Activated naive CD8-positive, alpha-beta T cell treated with anti-CD3 and anti-CD28 coated beads for 36 hours (primary cell): ENCODE measurements around the gene GGPS1. TPM values are rescaled to one million over a fixed set of nuclear protein-coding genes. Genes with fewer than 3 reads are reported as not detected.
"Not testable (repeated sequence)": the region's sequence is repeated elsewhere in the genome, so short reads cannot be mapped to it uniquely, and the experiment has no call there.

Experiments
- DNase-seq: peaks from one replicate; pipeline ENCODE4 v3.0.0; 2021
- H3K27ac Mint-ChIP-seq: one replicate; pipeline ENCODE4 v1.8.0; 2022; ENCODE audit warnings: mild to moderate bottlenecking, moderate library complexity, mixed read lengths
- H3K27me3 Mint-ChIP-seq: one replicate; pipeline ENCODE4 v1.8.0; 2022; ENCODE audit warnings: mild to moderate bottlenecking, mixed read lengths
- H3K36me3 Mint-ChIP-seq: one replicate; pipeline ENCODE4 v1.8.0; 2021; ENCODE audit warnings: mild to moderate bottlenecking, mixed read lengths
- H3K4me1 Mint-ChIP-seq: one replicate; pipeline ENCODE4 v1.8.0; 2021; ENCODE audit warnings: mixed read lengths
- H3K4me3 Mint-ChIP-seq: one replicate; pipeline ENCODE4 v1.8.0; 2022; ENCODE audit warnings: mild to moderate bottlenecking, moderate library complexity, mixed read lengths
- H3K9me3 Mint-ChIP-seq: one replicate; pipeline ENCODE4 v1.8.0; 2022; ENCODE audit warnings: mixed read lengths
- total RNA-seq, 2 experiments: library from RNA; stranded (reverse); gene quantifications; one replicate each; pipeline ENCODE4 v1.2.3, GENCODE V29; 2021

The GGPS1 gene
- total RNA-seq: 10 to 100 TPM; 29.4 to 29.5 TPM

DNA sequence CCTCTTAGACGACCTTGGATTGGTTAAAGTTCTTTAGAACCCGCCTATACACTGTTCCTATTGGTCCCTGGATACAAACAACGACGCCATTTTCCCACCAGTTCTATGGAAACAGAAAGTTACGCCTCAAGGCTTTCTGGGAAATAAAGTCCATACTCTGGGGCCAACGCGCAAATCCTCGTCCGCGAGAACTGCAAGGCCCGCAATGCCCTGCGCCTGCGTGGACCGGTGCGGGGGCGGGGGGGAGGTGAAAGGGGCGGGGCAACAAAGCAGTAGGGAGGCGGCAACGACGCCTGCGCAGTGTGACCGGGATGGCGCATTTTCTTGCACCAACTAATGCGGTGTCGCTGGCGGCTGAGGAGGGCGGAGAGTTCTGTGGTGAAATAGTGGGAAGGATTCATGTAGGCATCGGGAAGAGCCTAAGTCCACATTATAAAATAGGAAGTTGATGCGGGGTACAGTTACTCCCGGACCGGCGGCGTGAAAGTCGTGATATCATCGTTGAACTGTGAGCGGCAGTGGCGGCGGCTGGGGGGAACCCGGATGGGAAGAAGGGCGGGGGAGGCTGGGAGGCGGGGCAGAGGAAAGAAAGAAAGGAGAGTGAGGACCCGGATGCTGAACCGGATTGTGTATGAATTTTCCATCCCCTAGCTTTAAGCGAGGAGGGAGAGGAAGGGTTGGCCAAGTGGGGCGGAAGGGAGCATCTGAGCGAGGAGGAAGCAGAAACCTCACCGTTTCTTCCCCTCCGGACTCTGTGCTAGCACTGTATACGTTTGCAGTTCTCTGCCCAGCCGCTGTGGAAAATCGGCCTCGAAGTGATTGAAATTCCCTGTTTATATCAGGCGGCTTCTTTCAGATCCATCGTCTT lies at the start of gene GGPS1:
GGPS1 (plus strand) TSS at position 300 of the 868 bp plus-strand sequence. CDS start 6,695 bp downstream, outside the sequence.
- Mint-ChIP-seq H3K4me1 (peaks cover 27% of the 10 kb centered on the region), H3K36me3 (peaks cover 21% of the 10 kb centered on the region), H3K27me3 (no peaks in the 10 kb centered on the region), H3K27ac (peak within 1 kb of the TSS; percentile 92), H3K4me3 (no peak within 1 kb of the TSS), H3K9me3 (no peaks in the 10 kb centered on the region)
- peak; percentile 95 for DNase-seq

GRCh38 chr1:235278915-235279292 lies 49.5 kb upstream of the GGPS1 start:
- Mint-ChIP-seq H3K27me3 (no peaks in the 10 kb centered on the region), H3K4me1 (peaks cover 50% of the 10 kb centered on the region), H3K36me3 (peaks cover 11% of the 10 kb centered on the region), H3K9me3 (peaks cover 2% of the 10 kb centered on the region), H3K4me3 (no peak overlapping the region), H3K27ac (no peak overlapping the region)
- no peak for DNase-seq

DNA sequence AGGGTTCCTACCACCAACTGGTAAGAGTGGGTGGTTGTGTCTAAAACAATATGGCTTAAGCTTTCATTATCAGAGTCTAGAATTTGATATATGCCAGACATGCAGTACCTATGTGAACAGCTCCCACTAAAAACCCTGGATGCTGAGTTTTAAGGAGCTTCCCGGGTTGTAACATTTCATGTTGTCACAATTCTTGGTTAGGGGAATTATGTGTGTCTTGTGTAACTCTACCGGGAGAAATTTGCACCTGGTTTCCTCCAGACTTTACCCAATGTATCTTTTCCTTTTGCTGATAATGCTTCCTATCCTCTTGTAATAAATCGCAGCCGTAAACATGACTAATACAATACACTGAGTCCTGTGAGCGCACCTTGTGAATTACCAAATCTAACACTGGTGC lies 48.7 kb upstream of the GGPS1 start:
- Mint-ChIP-seq H3K27ac (no peak overlapping the region), H3K4me3 (no peak overlapping the region), H3K36me3 (peaks cover 11% of the 10 kb centered on the region), H3K27me3 (no peaks in the 10 kb centered on the region), H3K4me1 (peaks cover 51% of the 10 kb centered on the region), H3K9me3 (peaks cover 2% of the 10 kb centered on the region)
- no peak for DNase-seq

DNA sequence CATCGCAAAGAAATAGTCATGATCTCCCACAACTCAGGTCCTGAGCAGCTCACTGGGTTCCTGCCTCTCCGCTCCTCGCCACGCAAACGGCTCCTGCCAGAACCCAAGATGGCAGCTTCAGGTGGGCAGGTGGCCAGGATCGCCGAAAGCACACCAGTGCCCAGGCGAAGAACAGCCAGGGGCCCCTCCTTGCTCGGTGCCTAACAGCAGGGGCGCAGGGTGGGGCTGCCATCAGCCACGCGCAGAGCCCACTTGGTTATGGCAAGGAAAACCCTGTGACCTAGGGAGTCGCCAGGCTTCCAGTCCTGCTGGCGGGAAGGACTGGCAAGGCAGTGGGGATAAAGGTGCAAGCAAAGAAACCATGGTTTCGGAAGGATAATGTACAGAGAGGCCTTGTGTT lies 47.9 kb upstream of the GGPS1 start:
- peaks cover 2% of the 10 kb centered on the region for H3K9me3 Mint-ChIP-seq
- H3K4me1 Mint-ChIP-seq: peaks cover 48% of the 10 kb centered on the region
- H3K27me3 Mint-ChIP-seq: no peaks in the 10 kb centered on the region
- H3K36me3 Mint-ChIP-seq: peaks cover 15% of the 10 kb centered on the region
- H3K27ac Mint-ChIP-seq: no peak overlapping the region
- no peak for DNase-seq
- no peak overlapping the region for H3K4me3 Mint-ChIP-seq

- peaks cover 50% of the 10 kb centered on the region for H3K4me1 Mint-ChIP-seq
- H3K4me3 Mint-ChIP-seq, H3K9me3 Mint-ChIP-seq, DNase-seq, H3K27me3 Mint-ChIP-seq, H3K27ac Mint-ChIP-seq: not testable (repeated sequence)
- peaks cover 11% of the 10 kb centered on the region for H3K36me3 Mint-ChIP-seq
Measured at GRCh38 chr1:235283636-235284035, 44.7 kb upstream of the GGPS1 start.

DNA sequence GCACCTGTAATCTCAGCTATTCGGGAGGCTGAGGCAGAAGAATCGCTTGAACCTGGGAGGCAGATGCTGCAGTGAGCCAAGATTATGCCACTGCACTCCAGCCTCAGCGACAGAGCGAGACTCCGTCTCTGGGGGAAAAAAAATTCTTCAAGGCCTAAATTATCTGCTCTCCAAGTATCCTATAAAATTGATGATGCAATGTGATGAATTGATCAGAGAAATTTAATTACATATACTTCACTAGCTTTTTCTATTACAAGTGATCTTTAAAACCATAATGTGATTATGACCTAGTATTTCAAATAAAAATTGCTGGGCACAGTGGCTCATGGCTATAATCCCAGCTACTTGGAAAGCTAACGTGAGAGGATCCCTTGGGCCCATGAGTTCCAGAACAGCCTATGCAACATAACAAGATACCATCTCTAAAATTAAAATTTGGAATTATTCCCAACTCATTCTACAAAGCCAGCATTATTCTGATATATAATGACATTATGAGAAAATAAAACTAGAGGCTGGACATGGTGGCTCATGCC lies 44.1 kb upstream of the GGPS1 start:
- peaks cover 53% of the 10 kb centered on the region for H3K4me1 Mint-ChIP-seq
- no peak overlapping the region for H3K4me3 Mint-ChIP-seq
- H3K36me3 Mint-ChIP-seq: peaks cover 11% of the 10 kb centered on the region
- H3K9me3 Mint-ChIP-seq: no peaks in the 10 kb centered on the region
- no peak overlapping the region for H3K27ac Mint-ChIP-seq
- no peak for DNase-seq
- no peaks in the 10 kb centered on the region for H3K27me3 Mint-ChIP-seq

GRCh38 chr1:235286667-235287066 lies 41.7 kb upstream of the GGPS1 start:
- Mint-ChIP-seq H3K4me3 (no peak overlapping the region), H3K9me3 (no peaks in the 10 kb centered on the region), H3K36me3 (peaks cover 11% of the 10 kb centered on the region), H3K27ac (no peak overlapping the region), H3K4me1 (peaks cover 55% of the 10 kb centered on the region), H3K27me3 (no peaks in the 10 kb centered on the region)
- no peak for DNase-seq

- Mint-ChIP-seq H3K4me1 (peaks cover 52% of the 10 kb centered on the region), H3K9me3 (no peaks in the 10 kb centered on the region), H3K27me3 (no peaks in the 10 kb centered on the region), H3K27ac (no peak overlapping the region), H3K36me3 (peaks cover 11% of the 10 kb centered on the region), H3K4me3 (no peak overlapping the region)
- no peak for DNase-seq
Measured at GRCh38 chr1:235287208-235287882, 41.0 kb upstream of the GGPS1 start.

DNA sequence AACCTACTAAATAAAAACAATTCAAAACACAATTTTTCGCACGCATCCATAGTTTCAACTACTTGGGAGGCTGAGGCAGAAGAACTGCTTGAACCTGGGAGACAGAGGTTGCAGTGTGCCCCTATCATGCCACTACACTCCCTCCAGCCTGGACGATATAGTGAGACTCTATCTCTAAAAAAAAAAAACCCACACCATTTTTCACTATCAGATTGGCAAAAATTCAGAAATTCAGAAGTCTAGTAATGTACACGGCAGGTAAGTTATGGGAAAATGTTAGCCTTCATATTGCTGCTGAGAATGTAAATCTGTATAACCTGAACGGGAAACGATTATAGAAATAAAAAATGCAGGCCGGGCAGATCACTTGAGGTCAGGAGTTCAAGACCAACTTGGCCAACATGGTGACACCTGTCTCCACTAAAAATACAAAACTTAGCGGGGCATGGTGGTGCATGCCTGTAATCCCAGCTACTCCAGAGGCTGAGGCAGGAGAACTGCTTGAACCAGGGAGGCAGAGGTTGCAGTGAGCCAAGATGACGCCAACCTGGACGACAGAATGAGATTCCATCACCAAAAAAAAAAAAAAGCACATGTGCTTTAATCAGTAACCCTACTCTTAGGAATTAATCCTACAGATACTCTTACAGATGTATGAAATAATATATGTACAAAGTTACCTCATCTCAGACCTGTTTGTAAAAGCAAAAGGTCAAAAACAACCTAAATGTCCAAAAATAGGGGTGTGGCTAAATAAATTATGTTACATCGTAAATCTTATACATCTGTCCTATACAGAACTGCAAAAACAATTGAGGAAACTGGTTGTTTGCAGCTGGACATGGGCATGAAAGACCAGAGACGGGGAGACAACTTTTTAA lies 38.3 kb upstream of the GGPS1 start:
- Mint-ChIP-seq H3K27ac (no peak overlapping the region), H3K27me3 (no peaks in the 10 kb centered on the region), H3K4me3 (no peak overlapping the region), H3K36me3 (peaks cover 10% of the 10 kb centered on the region), H3K9me3 (no peaks in the 10 kb centered on the region), H3K4me1 (peaks cover 51% of the 10 kb centered on the region)
- no peak for DNase-seq

DNA sequence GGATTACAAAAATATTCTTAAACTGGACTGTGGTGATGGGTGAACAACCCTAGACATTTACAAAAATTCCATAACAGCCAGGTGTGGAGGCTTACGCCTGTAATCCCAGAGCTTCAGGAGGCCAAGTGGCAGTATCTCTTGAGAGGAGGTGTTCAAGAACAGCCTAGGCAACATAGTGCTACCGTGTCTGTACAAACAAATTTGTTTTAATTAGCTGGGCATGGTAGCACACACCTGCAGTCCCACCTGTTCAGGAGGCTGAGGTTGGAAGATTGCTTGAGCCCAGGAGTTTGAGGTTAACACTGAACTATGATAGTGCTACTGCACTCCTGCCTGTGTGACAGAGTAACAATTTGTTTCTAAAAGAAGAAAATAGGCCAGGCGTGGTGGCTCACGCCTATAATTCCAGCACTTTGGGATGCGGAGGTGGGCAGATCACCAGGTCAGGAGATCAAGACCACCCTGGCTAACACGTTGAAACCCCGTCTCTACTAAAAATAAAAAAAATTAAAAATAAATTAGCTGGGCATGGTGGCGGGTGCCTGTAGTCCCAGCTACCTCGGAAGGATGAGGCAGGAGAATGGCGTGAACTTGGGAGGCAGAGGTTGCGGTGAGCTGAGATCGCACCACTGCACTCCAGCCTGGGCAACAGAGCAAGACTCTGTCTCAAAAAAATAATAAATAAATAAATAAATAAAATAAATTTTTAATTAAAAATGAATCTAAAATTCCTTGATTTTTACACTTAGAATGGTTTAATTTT lies 37.4 kb upstream of the GGPS1 start:
- H3K4me3 Mint-ChIP-seq: no peak overlapping the region
- no peak overlapping the region for H3K27ac Mint-ChIP-seq
- H3K4me1 Mint-ChIP-seq: peaks cover 46% of the 10 kb centered on the region

DNA sequence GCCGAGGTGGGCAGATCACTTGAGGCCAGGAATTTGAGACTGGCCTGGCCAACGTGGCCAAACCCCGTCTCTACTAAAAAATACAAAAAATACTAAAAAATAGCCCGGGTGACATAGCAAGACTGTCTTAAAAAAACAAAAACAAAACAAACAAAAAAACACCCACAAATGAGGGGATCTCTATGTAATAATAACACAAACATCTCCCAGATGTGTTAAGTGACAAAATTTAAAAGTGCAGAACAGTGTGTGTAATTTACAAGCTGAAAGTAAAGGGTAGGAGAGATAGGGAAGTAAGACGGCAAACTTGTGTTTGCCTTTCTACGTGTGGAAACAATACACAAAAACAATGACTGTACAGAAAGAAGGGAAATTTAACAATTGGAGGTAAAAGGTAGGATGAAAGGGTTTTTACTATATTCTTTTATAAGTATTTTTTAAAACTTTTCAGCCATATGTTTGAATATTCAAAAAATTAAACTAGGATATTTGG lies 36.7 kb upstream of the GGPS1 start:
- Mint-ChIP-seq H3K27ac (peak overlapping the region; percentile 21), H3K9me3 (no peaks in the 10 kb centered on the region), H3K4me1 (peaks cover 43% of the 10 kb centered on the region), H3K27me3 (no peaks in the 10 kb centered on the region), H3K4me3 (no peak overlapping the region), H3K36me3 (peaks cover 15% of the 10 kb centered on the region)
- no peak for DNase-seq

More for the DNA sequence above, 37.4 kb upstream of the GGPS1 start:
- H3K27me3 Mint-ChIP-seq: no peaks in the 10 kb centered on the region
- peaks cover 9% of the 10 kb centered on the region for H3K36me3 Mint-ChIP-seq
- no peak for DNase-seq
- no peaks in the 10 kb centered on the region for H3K9me3 Mint-ChIP-seq

GRCh38 chr1:235292790-235293189 lies 35.6 kb upstream of the GGPS1 start:
- peak overlapping the region; percentile 3 for H3K27ac Mint-ChIP-seq
- peaks cover 45% of the 10 kb centered on the region for H3K4me1 Mint-ChIP-seq
- no peak for DNase-seq
- no peak overlapping the region for H3K4me3 Mint-ChIP-seq
- peaks cover 5% of the 10 kb centered on the region for H3K9me3 Mint-ChIP-seq
- peaks cover 21% of the 10 kb centered on the region for H3K36me3 Mint-ChIP-seq
- no peaks in the 10 kb centered on the region for H3K27me3 Mint-ChIP-seq

DNA sequence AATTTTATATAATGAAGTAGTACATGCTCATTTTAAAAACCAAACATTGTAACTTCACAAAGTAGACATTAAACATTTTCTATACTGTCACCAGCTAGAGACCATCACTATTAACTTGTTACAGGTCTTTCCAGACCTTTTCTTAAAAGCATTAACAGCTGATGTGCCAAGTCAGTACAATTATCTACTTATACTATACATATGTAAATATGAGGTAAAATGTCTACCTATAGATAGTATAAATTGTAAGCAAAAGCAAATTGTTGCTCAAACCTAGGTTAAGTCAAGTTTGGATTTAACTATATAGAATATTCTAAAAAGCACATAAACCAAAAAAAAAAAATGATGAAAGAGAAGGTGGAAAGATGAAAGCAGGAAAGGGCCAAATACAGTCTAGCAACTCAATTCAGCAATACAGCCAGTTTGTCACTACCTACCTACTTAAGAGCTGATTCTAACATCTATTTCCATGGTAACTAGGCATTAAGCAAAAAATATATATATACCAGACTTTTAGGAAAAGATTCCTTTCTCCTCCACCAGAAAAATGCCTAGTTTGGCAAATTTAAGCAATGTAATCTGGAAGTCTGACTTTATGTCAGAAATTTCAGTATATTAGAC lies 34.9 kb upstream of the GGPS1 start:
- no peak overlapping the region for H3K27ac Mint-ChIP-seq
- no peaks in the 10 kb centered on the region for H3K27me3 Mint-ChIP-seq
- peaks cover 7% of the 10 kb centered on the region for H3K9me3 Mint-ChIP-seq
- H3K4me3 Mint-ChIP-seq: no peak overlapping the region
- DNase-seq: no peak
- H3K4me1 Mint-ChIP-seq: peaks cover 44% of the 10 kb centered on the region
- H3K36me3 Mint-ChIP-seq: peaks cover 23% of the 10 kb centered on the region
